Measurements from ENCODE around the gene RGS19. TPM values are rescaled to one million over a fixed set of nuclear protein-coding genes. Genes with fewer than 3 reads are reported as not detected.

Gene RGS19
- total and polyA plus RNA-seq, 8 donors = 3.2 to 11.9 (median 5.7) TPM

DNA sequence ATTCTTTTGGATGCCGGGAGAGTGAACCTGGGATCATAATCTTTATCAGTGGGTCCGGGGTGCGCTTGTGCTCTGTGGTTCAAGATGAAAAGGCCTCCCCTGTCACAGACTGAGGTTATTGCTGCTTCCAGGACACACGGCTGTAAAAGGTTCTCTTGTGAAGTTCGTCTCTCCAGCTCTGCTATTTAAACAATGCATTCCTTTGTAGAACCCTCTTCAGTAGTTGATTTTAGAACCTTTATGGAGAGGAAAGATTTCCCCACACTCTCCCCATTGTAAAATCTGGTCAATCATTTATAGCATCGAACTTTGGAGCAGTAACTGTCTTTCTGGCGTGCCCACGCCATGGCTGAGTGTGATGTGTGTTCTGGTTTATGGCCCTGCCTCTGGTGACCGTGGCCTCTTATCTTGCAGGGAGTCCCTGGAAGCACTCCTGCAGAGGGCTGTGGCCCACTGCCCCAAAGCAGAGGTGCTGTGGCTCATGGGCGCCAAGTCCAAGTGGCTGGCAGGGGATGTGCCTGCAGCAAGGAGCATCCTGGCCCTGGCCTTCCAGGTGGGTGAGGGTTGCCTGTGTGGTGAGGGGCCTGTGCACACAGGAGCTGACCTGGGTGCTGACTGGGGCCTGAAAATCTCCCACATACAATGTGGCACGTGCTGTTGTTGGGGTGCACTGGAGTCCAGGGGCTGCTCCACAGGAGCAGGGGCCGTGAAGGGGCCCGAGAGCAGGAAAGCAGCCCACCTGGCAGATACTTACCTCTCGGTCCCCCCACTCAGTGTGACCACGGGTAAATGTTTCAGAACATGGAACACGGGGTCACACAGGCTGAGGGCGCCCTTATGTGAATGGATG, 55.0 kb downstream of the RGS19 start:
- Histone ChIP-seq H3K27ac (no peak overlapping the region), H3K36me3 (peaks cover 4 to 78% (median 44%) of the 10 kb centered on the region in 3 donors), H3K4me3 (no peak overlapping the region), H3K27me3 (no peaks in the 10 kb centered on the region), H3K4me1 (peaks cover 0 to 8% (median 0%) of the 10 kb centered on the region in 3 donors), H3K9me3 (no peaks in the 10 kb centered on the region)
- FAIRE-seq = no peak
- peak in 3 of 4 donors; percentile 58 to 68 (median 66) for ATAC-seq
- WGBS, 2 donors = 75 to 80% methylated on average over 17 of the region's 17 CpGs
- DNase-seq = no peak
- intact Hi-C loops (cut with DNase I) = no loop called here
- TF ChIP-seq, protein P1, sequence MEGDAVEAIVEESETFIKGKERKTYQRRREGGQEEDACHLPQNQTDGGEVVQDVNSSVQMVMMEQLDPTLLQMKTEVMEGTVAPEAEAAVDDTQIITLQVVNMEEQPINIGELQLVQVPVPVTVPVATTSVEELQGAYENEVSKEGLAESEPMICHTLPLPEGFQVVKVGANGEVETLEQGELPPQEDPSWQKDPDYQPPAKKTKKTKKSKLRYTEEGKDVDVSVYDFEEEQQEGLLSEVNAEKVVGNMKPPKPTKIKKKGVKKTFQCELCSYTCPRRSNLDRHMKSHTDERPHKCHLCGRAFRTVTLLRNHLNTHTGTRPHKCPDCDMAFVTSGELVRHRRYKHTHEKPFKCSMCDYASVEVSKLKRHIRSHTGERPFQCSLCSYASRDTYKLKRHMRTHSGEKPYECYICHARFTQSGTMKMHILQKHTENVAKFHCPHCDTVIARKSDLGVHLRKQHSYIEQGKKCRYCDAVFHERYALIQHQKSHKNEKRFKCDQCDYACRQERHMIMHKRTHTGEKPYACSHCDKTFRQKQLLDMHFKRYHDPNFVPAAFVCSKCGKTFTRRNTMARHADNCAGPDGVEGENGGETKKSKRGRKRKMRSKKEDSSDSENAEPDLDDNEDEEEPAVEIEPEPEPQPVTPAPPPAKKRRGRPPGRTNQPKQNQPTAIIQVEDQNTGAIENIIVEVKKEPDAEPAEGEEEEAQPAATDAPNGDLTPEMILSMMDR (IDR thresholded peaks at IDR 0.05) = no peak

DNA sequence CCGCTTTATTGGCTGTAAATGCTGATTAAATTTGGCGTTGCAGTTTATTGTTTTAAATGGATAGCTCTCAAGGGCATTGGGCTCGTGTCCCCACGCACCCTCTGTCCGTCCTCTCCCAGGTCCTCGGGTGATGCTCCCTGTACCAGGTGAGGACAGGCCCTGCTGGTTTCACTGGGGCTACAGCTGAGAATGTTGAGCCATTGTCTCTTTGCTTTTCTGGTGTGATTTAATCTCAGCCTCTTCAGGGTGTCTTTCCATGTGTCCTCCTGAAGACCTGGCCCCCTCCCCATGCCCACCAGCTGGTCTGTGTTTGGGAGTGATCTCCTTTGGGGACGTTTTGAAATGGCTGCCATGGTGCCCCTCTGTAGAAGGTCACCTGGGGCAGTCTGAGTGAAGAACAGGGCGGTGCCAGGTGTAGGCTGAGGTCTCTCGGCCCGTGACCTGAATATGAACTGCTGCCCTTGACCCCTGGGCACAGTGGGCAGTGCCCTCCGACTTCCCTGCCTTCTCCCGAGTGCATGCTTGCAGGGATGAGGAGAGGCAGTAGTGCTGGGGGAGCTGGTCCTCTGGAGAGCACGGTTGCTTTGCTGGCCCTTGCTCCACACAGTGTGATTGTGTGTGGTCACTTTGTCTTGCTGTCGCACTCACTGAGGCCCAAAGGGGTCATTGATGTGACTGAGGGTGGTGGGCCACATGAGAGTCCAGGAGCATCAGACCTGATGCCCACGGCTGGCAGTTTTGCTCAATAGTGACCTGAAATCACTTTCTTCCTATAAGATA, 55.8 kb downstream of the RGS19 start:
- intact Hi-C loops (cut with DNase I) = no loop called here
- TF ChIP-seq, protein P1 (IDR thresholded peaks at IDR 0.05) = no peak
- Histone ChIP-seq H3K27ac (no peak overlapping the region), H3K27me3 (no peaks in the 10 kb centered on the region), H3K9me3 (no peaks in the 10 kb centered on the region), H3K4me1 (peaks cover 0 to 8% (median 0%) of the 10 kb centered on the region in 3 donors), H3K36me3 (peaks cover 0 to 78% (median 39%) of the 10 kb centered on the region in 3 donors), H3K4me3 (no peak overlapping the region)
- no peak for FAIRE-seq
- no peak for DNase-seq
- peak in 1 of 4 donors; percentile 5 for ATAC-seq
- 75 to 77% methylated on average over 15 of the region's 15 CpGs for WGBS, 2 donors

Small RNA genes within 50 kb of the gene (microRNA-seq; reads per million reads assigned to microRNA genes)
- 0.29 to 0.39 reads per million in 2 donors for gene MIR6813

Other genes starting within 250 kb of the RGS19 start
- 1 to 10 TPM; 2.2 to 7.4 (median 3.0) TPM for gene ZBTB46, start 248.3 kb downstream of the RGS19 start, total RNA-seq
- gene ZBTB46, start 248.3 kb downstream of the RGS19 start, polyA plus RNA-seq = 1 to 10 TPM; 2.8 to 3.6 TPM
- gene ABHD16B, start 218.0 kb downstream of the RGS19 start, total RNA-seq = not detected
- gene ABHD16B, start 218.0 kb downstream of the RGS19 start, polyA plus RNA-seq = under 1 TPM; 0.12 to 0.53 TPM
- gene TPD52L2, start 214.2 kb downstream of the RGS19 start, total RNA-seq = 10 to 100 TPM; 16.3 to 35.0 (median 22.3) TPM
- 10 to 100 TPM; 33.8 to 47.3 TPM for gene TPD52L2, start 214.2 kb downstream of the RGS19 start, polyA plus RNA-seq
- gene DNAJC5, start 184.4 kb downstream of the RGS19 start, total RNA-seq = 10 to 100 TPM; 25.0 to 31.5 (median 29.2) TPM
- gene DNAJC5, start 184.4 kb downstream of the RGS19 start, polyA plus RNA-seq = 10 to 100 TPM; 20.1 to 23.3 TPM
- gene UCKL1, start 123.1 kb downstream of the RGS19 start, total RNA-seq = 10 to 100 TPM; 13.9 to 23.1 (median 17.2) TPM
- 10 to 100 TPM; 67.8 to 84.7 TPM for gene UCKL1, start 123.1 kb downstream of the RGS19 start, polyA plus RNA-seq
- 10 to 100 TPM in 3 of 6 donors, 1 to 10 TPM in 3; 8.5 to 12.8 (median 9.8) TPM for gene ZNF512B, start 109.6 kb downstream of the RGS19 start, total RNA-seq
- 10 to 100 TPM; 12.8 to 22.0 TPM for gene ZNF512B, start 109.6 kb downstream of the RGS19 start, polyA plus RNA-seq
- 1 to 10 TPM; 1.3 to 5.2 (median 3.1) TPM for gene SAMD10, start 99.9 kb downstream of the RGS19 start, total RNA-seq
- gene SAMD10, start 99.9 kb downstream of the RGS19 start, polyA plus RNA-seq = 1 to 10 TPM; 5.6 to 7.3 TPM
- 10 to 100 TPM; 27.2 to 39.4 (median 32.2) TPM for gene PRPF6, start 98.4 kb downstream of the RGS19 start, total RNA-seq
- gene PRPF6, start 98.4 kb downstream of the RGS19 start, polyA plus RNA-seq = 10 to 100 TPM; 35.7 to 49.2 TPM
- gene C20orf204, start 43.3 kb downstream of the RGS19 start, total RNA-seq = 1 to 10 TPM in 1 of 6 donors, under 1 TPM in 5; 0.31 to 1.0 (median 0.70) TPM
- gene C20orf204, start 43.3 kb downstream of the RGS19 start, polyA plus RNA-seq = 1 to 10 TPM; 2.4 to 3.7 TPM
- gene SOX18, start 29.9 kb downstream of the RGS19 start, total RNA-seq = 1 to 10 TPM; 3.7 to 9.1 (median 5.2) TPM
- 1 to 10 TPM; 6.1 to 6.4 TPM for gene SOX18, start 29.9 kb downstream of the RGS19 start, polyA plus RNA-seq
- gene TCEA2, start 16.3 kb downstream of the RGS19 start, total RNA-seq = 10 to 100 TPM; 11.6 to 24.5 (median 13.9) TPM
- gene TCEA2, start 16.3 kb downstream of the RGS19 start, polyA plus RNA-seq = 10 to 100 TPM; 35.7 to 52.9 TPM
- gene OPRL1, start 564 bp upstream of the RGS19 start, total RNA-seq = 1 to 10 TPM in 3 of 6 donors, under 1 TPM in 3; 0.25 to 2.2 (median 1.1) TPM
- under 1 TPM; 0.49 to 0.94 TPM for gene OPRL1, start 564 bp upstream of the RGS19 start, polyA plus RNA-seq
- gene LKAAEAR1, start 4.9 kb upstream of the RGS19 start, total RNA-seq = under 1 TPM in 2 of 6 donors, not detected in 4; 0.22 to 0.24 TPM
- not detected for gene LKAAEAR1, start 4.9 kb upstream of the RGS19 start, polyA plus RNA-seq
- not detected for gene NPBWR2, start 28.0 kb upstream of the RGS19 start, total RNA-seq
- not detected for gene NPBWR2, start 28.0 kb upstream of the RGS19 start, polyA plus RNA-seq
- gene MYT1, start 84.9 kb upstream of the RGS19 start, total RNA-seq = under 1 TPM; 0.13 to 0.67 (median 0.37) TPM
- gene MYT1, start 84.9 kb upstream of the RGS19 start, polyA plus RNA-seq = 1 to 10 TPM in 1 of 2 donors, under 1 TPM in 1; 0.76 to 5.1 TPM
- gene PCMTD2, start 176.2 kb upstream of the RGS19 start, total RNA-seq = 10 to 100 TPM; 11.8 to 36.2 (median 24.0) TPM
- gene PCMTD2, start 176.2 kb upstream of the RGS19 start, polyA plus RNA-seq = 10 to 100 TPM; 22.2 to 36.8 TPM